GM11168 (cell line): ENCODE results near the gene INTS3.

ENCODE experiments used
- in situ Hi-C: fragments of 300-500 bp; cut with MboI; formaldehyde crosslinking; loops from one replicate; pipeline ENCODE4 v1.12.0; 2022; ENCODE audit warnings: low sequenced_read_pairs; ENCODE audit not compliant: unreplicated experiment

The INTS3 gene, protein sequence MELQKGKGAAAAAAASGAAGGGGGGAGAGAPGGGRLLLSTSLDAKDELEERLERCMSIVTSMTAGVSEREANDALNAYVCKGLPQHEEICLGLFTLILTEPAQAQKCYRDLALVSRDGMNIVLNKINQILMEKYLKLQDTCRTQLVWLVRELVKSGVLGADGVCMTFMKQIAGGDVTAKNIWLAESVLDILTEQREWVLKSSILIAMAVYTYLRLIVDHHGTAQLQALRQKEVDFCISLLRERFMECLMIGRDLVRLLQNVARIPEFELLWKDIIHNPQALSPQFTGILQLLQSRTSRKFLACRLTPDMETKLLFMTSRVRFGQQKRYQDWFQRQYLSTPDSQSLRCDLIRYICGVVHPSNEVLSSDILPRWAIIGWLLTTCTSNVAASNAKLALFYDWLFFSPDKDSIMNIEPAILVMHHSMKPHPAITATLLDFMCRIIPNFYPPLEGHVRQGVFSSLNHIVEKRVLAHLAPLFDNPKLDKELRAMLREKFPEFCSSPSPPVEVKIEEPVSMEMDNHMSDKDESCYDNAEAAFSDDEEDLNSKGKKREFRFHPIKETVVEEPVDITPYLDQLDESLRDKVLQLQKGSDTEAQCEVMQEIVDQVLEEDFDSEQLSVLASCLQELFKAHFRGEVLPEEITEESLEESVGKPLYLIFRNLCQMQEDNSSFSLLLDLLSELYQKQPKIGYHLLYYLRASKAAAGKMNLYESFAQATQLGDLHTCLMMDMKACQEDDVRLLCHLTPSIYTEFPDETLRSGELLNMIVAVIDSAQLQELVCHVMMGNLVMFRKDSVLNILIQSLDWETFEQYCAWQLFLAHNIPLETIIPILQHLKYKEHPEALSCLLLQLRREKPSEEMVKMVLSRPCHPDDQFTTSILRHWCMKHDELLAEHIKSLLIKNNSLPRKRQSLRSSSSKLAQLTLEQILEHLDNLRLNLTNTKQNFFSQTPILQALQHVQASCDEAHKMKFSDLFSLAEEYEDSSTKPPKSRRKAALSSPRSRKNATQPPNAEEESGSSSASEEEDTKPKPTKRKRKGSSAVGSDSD

DNA sequence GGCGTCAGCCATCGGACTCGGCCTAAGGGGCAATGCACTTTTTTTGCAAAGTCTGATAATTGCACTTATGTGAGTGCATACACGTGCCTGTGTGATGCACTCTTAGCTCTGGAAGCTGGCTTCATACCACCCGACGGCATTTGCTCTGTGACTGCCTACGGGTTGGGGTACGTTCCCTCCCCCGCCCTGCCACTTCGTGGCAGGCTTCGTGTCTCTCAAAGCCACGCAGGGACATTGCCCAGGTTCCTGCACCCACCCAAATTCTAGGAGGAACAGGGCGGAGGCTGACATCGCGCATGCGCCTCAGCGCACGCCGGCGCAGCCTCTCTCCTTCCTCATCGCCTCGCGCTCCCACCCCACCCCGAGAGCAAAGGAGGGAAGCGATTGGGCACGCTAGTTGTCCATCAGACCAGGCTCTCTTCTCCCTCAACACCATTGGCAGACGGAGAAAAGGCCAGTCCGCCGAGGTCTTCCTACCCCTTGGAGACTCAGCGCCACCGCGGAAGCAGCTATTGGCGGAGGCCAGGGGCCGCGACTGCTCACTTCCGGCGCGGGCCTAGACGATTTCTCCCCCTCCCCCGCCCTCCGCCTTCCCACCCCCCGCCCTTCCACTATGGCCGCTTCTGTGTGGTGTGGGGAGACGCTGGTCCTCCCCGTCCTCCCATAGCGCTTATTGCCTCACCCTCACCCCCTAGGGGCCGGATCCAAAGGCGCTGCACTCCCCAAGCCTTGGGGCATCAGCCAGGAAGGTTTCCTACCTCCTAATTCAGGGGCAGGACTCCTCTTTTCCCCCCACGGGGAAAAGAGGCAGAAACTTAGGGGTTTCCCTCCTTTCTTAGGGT is at the start of gene INTS3:
TSS of gene INTS3 (plus strand) at position 588 of the 842 bp plus-strand sequence. CDS start 585 bp downstream, outside the sequence.
- in situ Hi-C loops, result no loop called here

DNA sequence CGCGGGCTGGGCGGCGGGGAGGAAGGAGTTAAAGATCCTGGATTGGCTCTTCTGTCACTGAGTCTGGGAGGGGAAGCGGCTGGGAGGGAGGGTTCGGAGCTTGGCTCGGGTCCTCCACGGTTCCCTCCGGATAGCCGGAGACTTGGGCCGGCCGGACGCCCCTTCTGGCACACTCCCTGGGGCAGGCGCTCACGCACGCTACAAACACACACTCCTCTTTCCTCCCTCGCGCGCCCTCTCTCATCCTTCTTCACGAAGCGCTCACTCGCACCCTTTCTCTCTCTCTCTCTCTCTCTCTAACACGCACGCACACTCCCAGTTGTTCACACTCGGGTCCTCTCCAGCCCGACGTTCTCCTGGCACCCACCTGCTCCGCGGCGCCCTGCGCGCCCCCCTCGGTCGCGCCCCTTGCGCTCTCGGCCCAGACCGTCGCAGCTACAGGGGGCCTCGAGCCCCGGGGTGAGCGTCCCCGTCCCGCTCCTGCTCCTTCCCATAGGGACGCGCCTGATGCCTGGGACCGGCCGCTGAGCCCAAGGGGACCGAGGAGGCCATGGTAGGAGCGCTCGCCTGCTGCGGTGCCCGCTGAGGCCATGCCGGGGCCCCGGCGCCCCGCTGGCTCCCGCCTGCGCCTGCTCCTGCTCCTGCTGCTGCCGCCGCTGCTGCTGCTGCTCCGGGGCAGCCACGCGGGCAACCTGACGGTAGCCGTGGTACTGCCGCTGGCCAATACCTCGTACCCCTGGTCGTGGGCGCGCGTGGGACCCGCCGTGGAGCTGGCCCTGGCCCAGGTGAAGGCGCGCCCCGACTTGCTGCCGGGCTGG is 49.1 kb upstream of the INTS3 start, which contains the start of gene NPR1:
TSS of gene NPR1 (plus strand) at position 170 of the 818 bp plus-strand sequence. CDS start at position 591, 421 bp downstream.
- in situ Hi-C loops, result loop anchor here (5.0 to 10.0 kb wide), 3 partner anchors 66 to 296 kb away; partner anchors contain the start of gene JTB

DNA sequence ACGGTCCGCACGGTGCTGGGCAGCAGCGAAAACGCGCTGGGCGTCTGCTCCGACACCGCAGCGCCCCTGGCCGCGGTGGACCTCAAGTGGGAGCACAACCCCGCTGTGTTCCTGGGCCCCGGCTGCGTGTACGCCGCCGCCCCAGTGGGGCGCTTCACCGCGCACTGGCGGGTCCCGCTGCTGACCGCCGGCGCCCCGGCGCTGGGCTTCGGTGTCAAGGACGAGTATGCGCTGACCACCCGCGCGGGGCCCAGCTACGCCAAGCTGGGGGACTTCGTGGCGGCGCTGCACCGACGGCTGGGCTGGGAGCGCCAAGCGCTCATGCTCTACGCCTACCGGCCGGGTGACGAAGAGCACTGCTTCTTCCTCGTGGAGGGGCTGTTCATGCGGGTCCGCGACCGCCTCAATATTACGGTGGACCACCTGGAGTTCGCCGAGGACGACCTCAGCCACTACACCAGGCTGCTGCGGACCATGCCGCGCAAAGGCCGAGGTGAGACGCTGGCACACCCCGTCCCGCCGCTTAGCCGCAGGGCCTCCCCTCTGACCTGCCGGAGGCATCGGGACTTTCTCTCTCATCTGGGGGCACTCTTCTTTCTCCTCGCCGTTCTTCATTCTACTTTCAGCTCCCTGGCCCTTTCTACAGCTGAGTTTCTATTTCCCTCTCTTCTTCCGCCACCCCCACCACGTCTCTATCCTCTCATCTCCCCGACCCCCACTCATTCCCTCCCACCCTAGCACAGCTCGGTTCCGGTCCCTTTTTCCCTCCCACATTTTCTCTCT is 48.3 kb upstream of the INTS3 start:
- in situ Hi-C loops, result loop anchor here (5.0 to 10.0 kb wide), 3 partner anchors 65 to 295 kb away; partner anchors contain the start of gene JTB

DNA sequence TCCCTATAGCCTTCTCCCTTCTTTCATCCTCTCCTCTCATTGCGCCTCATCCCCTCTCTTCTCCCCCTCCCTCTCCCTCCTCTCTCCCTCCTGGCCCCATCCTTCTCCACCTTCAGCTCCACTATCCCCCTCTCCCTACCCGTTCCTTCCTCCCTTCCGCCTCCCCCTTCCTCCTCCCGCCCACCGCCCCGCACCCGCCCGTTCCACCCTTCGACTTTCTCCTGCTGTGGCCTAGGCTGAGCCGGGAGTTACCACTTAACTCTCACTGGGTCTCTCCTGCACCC is 47.8 kb upstream of the INTS3 start:
- in situ Hi-C loops, result no loop called here

DNA sequence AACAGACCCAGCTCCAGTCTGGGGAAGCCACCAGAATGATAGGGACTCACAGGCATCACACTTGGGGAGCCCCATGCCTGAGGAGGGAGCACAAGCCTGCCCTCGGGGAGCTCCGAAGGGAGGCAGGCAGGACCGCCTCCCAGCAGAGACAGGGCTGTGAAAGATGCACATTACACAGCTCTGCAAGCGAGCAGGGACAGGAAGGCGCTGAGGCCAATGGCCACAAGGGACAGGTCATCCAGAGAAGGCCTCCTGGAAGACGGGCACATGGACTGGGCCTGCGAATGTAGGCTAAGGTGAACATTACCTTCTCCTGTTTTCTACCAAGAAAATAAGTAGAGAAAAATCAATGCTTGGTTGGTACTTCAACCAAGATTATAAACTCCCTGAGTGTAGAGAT is 45.1 kb upstream of the INTS3 start:
- in situ Hi-C loops, result no loop called here

DNA sequence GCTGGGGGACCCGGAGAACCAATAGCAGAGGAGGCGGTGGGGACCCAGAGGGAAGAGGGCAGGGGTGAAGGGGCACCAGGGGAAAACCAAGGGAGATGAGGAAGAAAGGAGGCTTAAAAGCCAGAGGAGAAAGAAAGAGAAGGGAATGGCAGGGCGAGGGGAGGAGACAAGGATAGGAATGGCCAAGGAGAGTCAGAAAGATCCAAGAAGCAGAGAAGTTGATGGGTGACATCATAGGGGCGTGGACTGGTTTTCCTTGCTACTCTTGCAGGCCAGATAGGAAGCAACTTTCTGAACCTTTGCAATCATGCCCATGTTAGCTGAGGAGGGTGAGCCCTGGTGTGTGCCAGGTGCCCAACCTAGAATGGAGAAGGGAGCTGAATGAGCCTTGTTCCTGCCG is 44.0 kb upstream of the INTS3 start:
- in situ Hi-C loops, result no loop called here

DNA sequence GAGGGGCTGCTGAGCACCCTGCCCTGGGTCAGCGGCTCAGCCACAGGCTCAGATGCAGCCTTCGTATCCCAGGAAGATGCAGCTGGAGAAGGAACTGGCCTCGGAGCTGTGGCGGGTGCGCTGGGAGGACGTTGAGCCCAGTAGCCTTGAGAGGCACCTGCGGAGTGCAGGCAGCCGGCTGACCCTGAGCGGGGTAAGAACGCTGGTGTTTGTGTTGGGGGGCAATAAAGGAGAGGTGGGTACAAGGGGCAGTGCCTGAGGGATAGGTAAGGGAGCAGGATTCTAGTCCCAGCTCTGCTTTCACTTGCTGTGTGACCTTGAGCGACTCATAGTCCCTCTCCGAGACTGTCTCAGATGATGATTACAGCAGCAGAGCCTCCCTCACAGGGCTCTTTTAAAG is 43.0 kb upstream of the INTS3 start:
- in situ Hi-C loops, result no loop called here

DNA sequence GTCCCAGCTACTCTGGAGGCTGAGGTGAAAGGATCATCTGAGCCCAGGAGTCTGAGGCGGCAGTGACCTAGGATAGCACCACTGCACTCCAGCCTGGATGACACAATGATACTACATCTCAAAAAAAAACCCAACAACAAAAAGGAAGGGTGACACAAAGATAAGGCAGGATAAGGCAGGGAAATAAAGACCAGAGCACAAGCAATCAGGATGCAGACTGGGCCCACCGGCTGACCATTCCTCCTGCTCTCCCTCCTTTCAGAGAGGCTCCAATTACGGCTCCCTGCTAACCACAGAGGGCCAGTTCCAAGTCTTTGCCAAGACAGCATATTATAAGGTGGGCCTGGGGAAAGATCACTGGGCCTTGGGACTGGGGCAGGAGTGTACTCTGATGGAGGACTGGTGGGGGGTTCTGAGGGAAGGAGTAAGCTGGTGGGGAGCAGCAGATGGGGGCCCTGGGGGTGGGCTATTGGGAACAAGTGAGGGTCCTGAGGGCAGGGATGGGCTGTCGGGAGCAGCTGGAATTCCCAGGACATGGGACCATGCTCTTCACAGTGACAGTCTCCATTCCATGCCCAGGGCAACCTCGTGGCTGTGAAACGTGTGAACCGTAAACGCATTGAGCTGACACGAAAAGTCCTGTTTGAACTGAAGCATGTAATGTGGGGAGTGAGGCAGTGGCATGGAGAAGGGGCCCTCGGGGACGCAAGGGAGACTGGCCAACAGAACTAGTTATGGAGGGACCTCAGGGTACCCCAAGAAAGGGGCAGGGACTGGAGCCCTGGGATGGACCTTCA is 42.1 kb upstream of the INTS3 start:
- in situ Hi-C loops, result no loop called here

DNA sequence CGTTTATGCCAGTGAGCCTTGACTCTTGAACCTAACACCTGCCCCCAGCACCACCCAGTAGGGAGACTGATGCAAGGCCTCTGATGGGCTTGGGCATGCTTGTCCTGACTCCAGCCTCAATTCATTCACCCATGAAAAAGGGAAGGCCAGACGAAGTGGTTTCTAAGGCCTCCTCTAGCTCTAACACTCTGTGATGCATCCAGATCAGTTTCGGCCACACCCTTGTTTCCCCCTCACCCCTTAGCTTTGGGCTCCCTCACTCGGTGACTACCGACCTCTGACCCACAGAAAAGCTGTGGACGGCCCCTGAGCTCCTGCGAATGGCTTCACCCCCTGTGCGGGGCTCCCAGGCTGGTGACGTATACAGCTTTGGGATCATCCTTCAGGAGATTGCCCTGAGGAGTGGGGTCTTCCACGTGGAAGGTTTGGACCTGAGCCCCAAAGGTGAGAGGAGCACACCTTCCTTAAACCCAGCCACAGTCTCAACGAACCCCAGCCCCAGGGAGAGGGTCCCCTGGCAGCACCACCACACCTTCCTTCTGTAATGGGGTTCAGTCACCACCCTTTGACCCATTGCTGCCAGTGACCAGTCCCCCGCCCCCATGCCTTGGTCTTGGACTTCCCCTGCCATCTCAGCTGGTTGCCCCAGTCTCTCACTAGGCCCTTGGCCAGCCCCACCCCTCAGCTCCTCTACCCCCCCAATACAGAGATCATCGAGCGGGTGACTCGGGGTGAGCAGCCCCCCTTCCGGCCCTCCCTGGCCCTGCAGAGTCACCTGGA is 40.3 kb upstream of the INTS3 start:
- in situ Hi-C loops, result no loop called here

DNA sequence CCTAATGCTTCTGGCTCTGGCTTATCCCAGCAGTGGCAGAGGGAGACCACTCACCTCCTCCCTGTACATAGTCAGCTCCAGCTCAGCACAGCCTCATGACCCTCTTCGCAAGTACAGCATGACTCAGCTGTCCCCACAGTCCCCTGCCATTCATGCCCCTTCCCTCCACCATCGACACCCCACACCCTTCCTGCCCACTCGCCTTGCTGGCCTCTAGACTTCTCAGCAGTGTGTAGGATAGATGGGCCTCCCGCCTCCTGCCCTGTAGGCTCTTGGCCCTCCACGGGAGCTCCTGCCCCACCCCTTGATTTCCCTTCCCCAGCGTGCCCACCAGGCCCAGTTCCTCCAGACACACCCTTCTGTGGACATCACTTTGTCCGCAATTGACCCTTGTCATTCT is 39.6 kb upstream of the INTS3 start:
- in situ Hi-C loops, result no loop called here

DNA sequence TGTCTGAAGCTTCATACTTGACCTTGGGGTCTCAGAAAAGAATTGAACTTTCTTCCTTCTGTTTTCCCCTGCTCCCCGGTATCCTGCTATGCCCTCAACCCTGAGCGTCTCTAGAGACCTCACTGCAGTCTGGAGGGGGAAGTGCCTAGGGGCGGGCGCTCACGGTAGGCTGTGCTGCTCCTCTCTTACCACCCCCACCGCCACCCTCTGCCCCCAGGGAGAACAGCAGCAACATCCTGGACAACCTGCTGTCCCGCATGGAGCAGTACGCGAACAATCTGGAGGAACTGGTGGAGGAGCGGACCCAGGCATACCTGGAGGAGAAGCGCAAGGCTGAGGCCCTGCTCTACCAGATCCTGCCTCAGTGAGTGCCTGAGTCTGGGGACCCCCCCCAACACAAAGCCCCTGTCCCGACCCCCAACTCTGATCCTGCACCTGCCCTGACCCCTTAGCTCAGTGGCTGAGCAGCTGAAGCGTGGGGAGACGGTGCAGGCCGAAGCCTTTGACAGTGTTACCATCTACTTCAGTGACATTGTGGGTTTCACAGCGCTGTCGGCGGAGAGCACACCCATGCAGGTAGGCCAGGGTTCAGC is 39.0 kb upstream of the INTS3 start:
- in situ Hi-C loops, result no loop called here

DNA sequence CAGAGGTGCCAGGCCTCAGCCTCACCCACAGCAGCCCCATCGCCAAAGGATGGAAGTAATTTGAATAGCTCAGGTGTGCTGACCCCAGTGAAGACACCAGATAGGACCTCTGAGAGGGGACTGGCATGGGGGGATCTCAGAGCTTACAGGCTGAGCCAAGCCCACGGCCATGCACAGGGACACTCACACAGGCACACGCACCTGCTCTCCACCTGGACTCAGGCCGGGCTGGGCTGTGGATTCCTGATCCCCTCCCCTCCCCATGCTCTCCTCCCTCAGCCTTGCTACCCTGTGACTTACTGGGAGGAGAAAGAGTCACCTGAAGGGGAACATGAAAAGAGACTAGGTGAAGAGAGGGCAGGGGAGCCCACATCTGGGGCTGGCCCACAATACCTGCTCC is 34.4 kb upstream of the INTS3 start:
- in situ Hi-C loops, result no loop called here

DNA sequence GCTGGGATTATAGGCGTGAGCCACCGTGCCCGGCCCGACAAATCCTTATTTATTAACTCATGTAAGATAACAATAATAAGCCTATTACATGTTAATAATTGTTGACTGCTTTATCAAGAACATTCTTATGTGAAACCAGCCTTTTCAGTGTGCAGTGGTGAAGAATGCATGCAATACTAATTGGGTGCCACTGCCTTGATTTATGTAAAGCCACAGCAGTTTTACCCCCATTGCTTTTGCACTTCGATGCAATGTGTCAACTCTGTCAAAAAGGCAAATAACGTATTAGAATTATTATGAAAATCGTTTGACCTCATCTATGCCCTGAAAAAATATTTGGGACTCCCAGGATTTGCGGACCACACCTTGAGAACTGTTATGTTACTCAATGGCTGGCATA is 31.1 kb upstream of the INTS3 start:
- in situ Hi-C loops, result no loop called here

DNA sequence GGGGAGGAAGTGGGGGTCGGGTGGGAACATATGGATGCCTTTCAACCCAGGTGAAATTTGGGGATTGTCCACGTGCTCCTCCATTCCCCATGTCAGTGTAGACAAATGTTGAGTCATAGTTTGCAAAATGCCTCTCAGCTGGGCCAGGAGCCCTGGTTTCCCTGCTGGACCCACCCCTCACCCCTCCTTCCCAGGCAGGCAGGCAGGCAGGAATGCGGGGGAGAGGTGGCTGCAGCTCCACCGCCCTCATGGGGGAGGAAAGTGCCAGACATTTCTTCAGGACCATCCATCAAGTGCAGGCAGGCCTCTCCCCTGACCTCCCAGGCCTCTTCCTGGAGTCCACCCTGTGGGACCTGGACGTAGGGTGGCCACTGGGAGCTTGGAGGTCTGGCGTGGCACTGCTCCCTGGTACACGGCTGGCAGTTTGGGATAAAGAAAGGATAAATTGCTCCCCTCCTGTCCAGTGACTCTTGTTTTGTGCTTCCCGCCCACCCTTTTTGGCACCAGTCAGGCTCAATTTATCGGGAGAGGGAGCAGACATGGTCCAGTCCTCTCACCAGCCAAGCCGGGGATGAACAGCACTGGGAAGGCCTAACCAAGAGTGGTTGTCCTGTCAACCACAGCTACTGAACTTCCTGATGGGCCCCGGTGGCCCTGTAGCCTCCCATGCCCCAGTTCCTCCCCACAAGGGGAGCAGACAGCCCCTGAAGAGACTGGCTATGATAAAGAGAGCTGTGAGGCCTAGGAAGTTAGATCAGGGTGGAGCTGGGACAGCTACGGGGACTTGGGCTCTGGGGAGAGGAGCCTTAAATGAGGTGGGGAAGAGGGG is 30.4 kb upstream of the INTS3 start:
- in situ Hi-C loops, result no loop called here

DNA sequence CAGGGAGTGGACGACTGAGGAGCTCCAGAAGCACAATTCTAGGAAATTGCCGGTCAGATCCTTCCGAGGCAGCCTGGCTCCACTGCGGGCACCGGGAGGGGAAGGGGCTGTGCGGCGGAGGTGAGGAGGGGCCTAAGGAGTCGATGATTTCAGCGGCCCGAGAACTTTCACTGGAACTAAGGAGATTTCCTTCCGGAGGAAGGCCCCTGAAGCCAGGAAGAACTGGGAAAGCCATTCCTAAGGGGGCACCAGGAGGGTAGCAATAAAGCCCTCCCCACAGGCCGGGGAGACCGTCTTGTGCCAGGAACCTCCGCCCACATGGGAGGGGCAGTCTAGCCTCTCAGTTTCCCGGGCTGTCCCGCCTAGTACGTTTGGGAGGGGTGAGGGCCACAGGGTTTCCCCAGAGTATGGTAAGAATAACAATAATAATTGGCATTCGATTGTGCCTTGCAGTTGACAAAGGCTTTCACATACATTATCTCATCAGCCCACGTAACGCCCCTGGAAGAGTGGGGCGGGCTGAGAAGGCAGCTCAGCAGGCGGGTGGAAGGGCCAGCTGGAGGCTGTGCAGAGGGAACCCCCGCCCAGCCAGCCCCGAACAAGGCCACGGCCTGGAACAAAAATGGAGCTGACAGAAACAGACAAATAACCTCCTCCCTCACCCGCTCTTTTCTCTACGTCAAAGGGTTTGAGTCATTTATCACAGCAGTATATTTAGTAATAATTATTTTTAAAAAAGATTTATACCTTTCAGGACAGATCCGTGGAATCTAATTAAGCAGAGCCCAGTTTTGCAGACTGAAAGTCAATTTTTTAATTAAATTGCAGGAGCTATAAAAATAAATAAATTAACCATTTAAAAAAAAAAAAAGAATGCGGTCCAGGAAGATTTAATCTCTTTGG is 29.6 kb upstream of the INTS3 start:
- in situ Hi-C loops, result no loop called here
